ENCODE measurements around the gene ABHD6.

Gene ABHD6

DNA sequence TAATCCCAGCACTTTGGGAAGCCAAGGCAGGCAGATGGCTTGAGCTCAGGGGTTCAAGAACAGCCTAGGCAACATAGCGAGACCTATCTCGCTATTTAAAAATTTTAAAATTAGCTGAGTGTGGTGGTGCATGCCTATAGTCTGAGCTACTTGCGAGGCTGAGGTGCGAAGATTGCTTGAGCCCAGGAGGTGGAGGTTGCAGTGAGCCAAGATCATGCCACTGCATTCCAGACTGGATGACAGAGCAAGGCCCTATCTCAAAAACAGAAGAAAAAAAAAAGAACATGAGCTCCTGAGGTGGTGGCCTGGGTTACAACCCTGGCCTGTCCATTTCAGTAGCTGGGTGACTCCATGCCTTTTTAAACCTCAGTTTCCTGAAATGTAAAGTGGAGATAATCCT lies 34.1 kb upstream of the ABHD6 start:
- H3K4me3 ChIP-seq (ENCODE audit: low read length): no peak overlapping the region
- H3K27ac ChIP-seq (ENCODE audit: low read length): peak overlapping the region; percentile 63; the same call in 1 of the 2 replicates
- TF ChIP-seq EZH2phosphoT487 (IDR thresholded peaks at IDR 0.05; ENCODE audit: low read depth): no peak
- TF ChIP-seq, protein P1, sequence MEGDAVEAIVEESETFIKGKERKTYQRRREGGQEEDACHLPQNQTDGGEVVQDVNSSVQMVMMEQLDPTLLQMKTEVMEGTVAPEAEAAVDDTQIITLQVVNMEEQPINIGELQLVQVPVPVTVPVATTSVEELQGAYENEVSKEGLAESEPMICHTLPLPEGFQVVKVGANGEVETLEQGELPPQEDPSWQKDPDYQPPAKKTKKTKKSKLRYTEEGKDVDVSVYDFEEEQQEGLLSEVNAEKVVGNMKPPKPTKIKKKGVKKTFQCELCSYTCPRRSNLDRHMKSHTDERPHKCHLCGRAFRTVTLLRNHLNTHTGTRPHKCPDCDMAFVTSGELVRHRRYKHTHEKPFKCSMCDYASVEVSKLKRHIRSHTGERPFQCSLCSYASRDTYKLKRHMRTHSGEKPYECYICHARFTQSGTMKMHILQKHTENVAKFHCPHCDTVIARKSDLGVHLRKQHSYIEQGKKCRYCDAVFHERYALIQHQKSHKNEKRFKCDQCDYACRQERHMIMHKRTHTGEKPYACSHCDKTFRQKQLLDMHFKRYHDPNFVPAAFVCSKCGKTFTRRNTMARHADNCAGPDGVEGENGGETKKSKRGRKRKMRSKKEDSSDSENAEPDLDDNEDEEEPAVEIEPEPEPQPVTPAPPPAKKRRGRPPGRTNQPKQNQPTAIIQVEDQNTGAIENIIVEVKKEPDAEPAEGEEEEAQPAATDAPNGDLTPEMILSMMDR (IDR thresholded peaks at IDR 0.05; ENCODE audit: low read depth, low read length): no peak
- no peak overlapping the region for H3K9ac ChIP-seq (ENCODE audit: low read length)
- no peaks in the 10 kb centered on the region for H3K79me2 ChIP-seq (ENCODE audit: low read length)
- H3K9me3 ChIP-seq (ENCODE audit: insufficient read depth, low read length): peaks cover 16% of the 10 kb centered on the region; the same call in 1 of the 2 replicates
- H3K4me2 ChIP-seq (ENCODE audit: low read length): no peak overlapping the region
- no peaks in the 10 kb centered on the region for H4K20me1 ChIP-seq (ENCODE audit: insufficient read depth, low read length)
- peaks cover 44% of the 10 kb centered on the region for H3K4me1 ChIP-seq (ENCODE audit: low read length)
- no peaks in the 10 kb centered on the region for H3K27me3 ChIP-seq (ENCODE audit: low read depth, low read length)
- no peak overlapping the region for H2AFZ ChIP-seq (ENCODE audit: low read depth, low read length)
- H3K36me3 ChIP-seq (replicated peaks; ENCODE audit: low read depth, low read length): peaks cover 11% of the 10 kb centered on the region

DNA sequence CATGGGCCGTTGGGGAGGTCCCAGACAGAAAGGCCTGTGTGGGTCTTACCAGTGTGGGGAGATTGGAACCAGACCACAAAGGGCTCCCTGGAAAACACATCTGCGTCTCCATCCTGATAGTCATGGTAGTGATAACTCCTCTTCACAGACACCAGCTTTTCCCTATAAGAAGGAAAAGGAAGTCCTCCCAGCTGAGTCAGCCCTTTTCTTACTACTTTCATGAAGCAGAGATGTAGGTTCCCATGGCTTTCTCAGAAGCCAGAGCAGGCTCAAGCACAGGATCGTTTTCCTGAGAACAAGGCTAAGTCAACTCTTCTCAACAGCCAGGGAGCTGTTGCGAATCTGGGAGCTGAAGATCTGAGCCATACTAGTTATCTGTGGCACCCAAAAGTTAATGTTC lies 32.9 kb upstream of the ABHD6 start:
- Histone ChIP-seq H3K79me2 (ENCODE audit: low read length) (no peaks in the 10 kb centered on the region), H3K27me3 (ENCODE audit: low read depth, low read length) (no peaks in the 10 kb centered on the region), H4K20me1 (ENCODE audit: insufficient read depth, low read length) (no peaks in the 10 kb centered on the region), H2AFZ (ENCODE audit: low read depth, low read length) (no peak overlapping the region), H3K27ac (ENCODE audit: low read length) (no peak overlapping the region), H3K4me2 (ENCODE audit: low read length) (no peak overlapping the region), H3K4me1 (ENCODE audit: low read length) (peaks cover 32% of the 10 kb centered on the region), H3K36me3 (replicated peaks; ENCODE audit: low read depth, low read length) (peaks cover 11% of the 10 kb centered on the region), H3K4me3 (ENCODE audit: low read length) (no peak overlapping the region), H3K9me3 (ENCODE audit: insufficient read depth, low read length) (peaks cover 16% of the 10 kb centered on the region; the same call in 1 of the 2 replicates), H3K9ac (ENCODE audit: low read length) (no peak overlapping the region)
- TF ChIP-seq, protein P1 (IDR thresholded peaks at IDR 0.05; ENCODE audit: low read depth, low read length): no peak
- TF ChIP-seq EZH2phosphoT487 (IDR thresholded peaks at IDR 0.05; ENCODE audit: low read depth): no peak

DNA sequence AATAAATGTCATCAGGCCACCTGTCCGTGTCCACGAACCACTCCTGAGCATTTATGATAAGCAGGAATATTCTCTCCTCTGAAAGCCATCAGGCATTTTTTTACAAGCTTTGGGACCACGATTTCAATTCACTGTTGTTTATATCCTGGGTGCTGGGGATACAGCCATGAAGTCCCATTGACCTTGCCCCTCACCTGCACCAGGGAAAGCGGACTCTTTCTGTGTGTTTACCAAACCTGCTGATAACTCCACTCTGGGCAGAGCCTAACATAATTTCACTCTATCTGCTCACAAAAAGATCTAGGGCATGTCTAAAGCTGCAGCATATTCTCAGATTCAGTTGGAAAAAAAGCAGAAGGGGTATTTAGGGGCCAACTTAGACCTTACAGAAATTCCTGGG lies 31.6 kb upstream of the ABHD6 start:
- no peak for TF ChIP-seq EZH2phosphoT487 (IDR thresholded peaks at IDR 0.05; ENCODE audit: low read depth)
- TF ChIP-seq, protein P1 (IDR thresholded peaks at IDR 0.05; ENCODE audit: low read depth, low read length): no peak
- Histone ChIP-seq H3K4me3 (ENCODE audit: low read length) (no peak overlapping the region), H4K20me1 (ENCODE audit: insufficient read depth, low read length) (no peaks in the 10 kb centered on the region), H3K4me1 (ENCODE audit: low read length) (peaks cover 19% of the 10 kb centered on the region), H3K27ac (ENCODE audit: low read length) (no peak overlapping the region), H3K79me2 (ENCODE audit: low read length) (no peaks in the 10 kb centered on the region), H3K4me2 (ENCODE audit: low read length) (no peak overlapping the region), H3K9me3 (ENCODE audit: insufficient read depth, low read length) (peaks cover 8% of the 10 kb centered on the region; the same call in 1 of the 2 replicates), H3K9ac (ENCODE audit: low read length) (no peak overlapping the region), H2AFZ (ENCODE audit: low read depth, low read length) (no peak overlapping the region), H3K36me3 (replicated peaks; ENCODE audit: low read depth, low read length) (peaks cover 2% of the 10 kb centered on the region), H3K27me3 (ENCODE audit: low read depth, low read length) (no peaks in the 10 kb centered on the region)

DNA sequence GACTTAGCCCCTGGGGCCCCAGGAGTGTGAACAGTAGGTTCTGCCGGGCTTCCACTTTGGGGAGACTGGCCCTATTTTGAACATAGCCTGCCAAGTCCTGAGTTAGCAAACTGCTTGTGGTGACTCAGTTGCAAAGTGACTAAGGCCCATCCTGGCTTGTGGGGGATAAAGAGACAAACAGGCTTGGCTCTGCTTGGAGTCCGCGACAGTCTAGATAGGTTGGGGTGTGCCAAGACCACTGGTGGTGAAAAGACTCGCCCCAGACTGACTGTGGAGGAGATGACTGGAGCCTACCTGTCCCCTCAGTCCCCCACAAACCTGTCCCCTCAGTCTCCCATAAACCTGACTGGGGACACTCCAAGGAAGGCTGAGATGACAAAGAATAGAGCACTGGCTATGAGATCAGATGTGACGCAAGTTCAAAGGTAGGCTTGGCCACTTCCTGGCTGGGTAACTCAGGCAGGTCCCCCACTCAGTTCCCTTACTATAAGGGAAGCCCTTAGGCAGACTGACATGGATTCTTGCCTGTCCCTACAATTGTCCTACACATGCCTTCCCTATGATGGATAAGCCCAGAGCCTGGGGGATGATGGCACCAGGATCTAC lies 31.1 kb upstream of the ABHD6 start:
- Histone ChIP-seq H3K9me3 (ENCODE audit: insufficient read depth, low read length) (peaks cover 4% of the 10 kb centered on the region; the same call in 1 of the 2 replicates), H3K9ac (ENCODE audit: low read length) (no peak overlapping the region), H3K27ac (ENCODE audit: low read length) (no peak overlapping the region), H4K20me1 (ENCODE audit: insufficient read depth, low read length) (no peaks in the 10 kb centered on the region), H3K4me3 (ENCODE audit: low read length) (no peak overlapping the region), H3K4me1 (ENCODE audit: low read length) (peaks cover 16% of the 10 kb centered on the region), H3K36me3 (replicated peaks; ENCODE audit: low read depth, low read length) (no peaks in the 10 kb centered on the region), H2AFZ (ENCODE audit: low read depth, low read length) (no peak overlapping the region), H3K79me2 (ENCODE audit: low read length) (no peaks in the 10 kb centered on the region), H3K4me2 (ENCODE audit: low read length) (no peak overlapping the region), H3K27me3 (ENCODE audit: low read depth, low read length) (no peaks in the 10 kb centered on the region)
- TF ChIP-seq, protein P1 (IDR thresholded peaks at IDR 0.05; ENCODE audit: low read depth, low read length): no peak
- no peak for TF ChIP-seq EZH2phosphoT487 (IDR thresholded peaks at IDR 0.05; ENCODE audit: low read depth)
